GM21529 (cell line): Measurements from ENCODE around the gene KSR1.
"Not testable (repeated sequence)": the region's sequence is repeated elsewhere in the genome, so short reads cannot be mapped to it uniquely, and the experiment has no call there.

ENCODE experiments used
- ATAC-seq: cut with Tn5 transposase; IDR thresholded peaks from one replicate; pipeline ENCODE4 v1.9.1; 2021; ENCODE audit not compliant: unreplicated experiment

Gene KSR1

GRCh38 chr17:27629260-27629659 is 173.0 kb downstream of the KSR1 start:
- ATAC-seq, result not testable (repeated sequence)

- peak; percentile 67 for ATAC-seq
Measured at GRCh38 chr17:27630607-27631410, 174.6 kb downstream of the KSR1 start, which contains the start of gene LGALS9. Gene LGALS9 (plus strand): TSS chr17:27631188. CDS start chr17:27631266, 78 bp downstream.

GRCh38 chr17:27631411-27631760 is 175.1 kb downstream of the KSR1 start:
- peak; percentile 39 for ATAC-seq

GRCh38 chr17:27631897-27632725 is 175.9 kb downstream of the KSR1 start:
- no peak for ATAC-seq

GRCh38 chr17:27632766-27633165 is 176.5 kb downstream of the KSR1 start:
- not testable (repeated sequence) for ATAC-seq

- ATAC-seq, result no peak
Measured at GRCh38 chr17:27633312-27634025, 177.2 kb downstream of the KSR1 start.

GRCh38 chr17:27634026-27634335 is 177.7 kb downstream of the KSR1 start:
- no peak for ATAC-seq

GRCh38 chr17:27634776-27635175 is 178.5 kb downstream of the KSR1 start:
- ATAC-seq, result no peak

GRCh38 chr17:27635275-27635823 is 179.1 kb downstream of the KSR1 start:
- ATAC-seq, result peak; percentile 39

GRCh38 chr17:27636005-27636520 is 179.8 kb downstream of the KSR1 start:
- ATAC-seq, result not testable (repeated sequence)

- not testable (repeated sequence) for ATAC-seq
Measured at GRCh38 chr17:27637818-27638217, 181.6 kb downstream of the KSR1 start.

GRCh38 chr17:27638415-27638914 is 182.2 kb downstream of the KSR1 start:
- not testable (repeated sequence) for ATAC-seq

GRCh38 chr17:27640790-27641189 is 184.5 kb downstream of the KSR1 start:
- ATAC-seq, result no peak

GRCh38 chr17:27644586-27644985 is 188.3 kb downstream of the KSR1 start:
- ATAC-seq, result no peak

GRCh38 chr17:27645621-27646020 is 189.4 kb downstream of the KSR1 start:
- ATAC-seq, result not testable (repeated sequence)

- no peak for ATAC-seq
Measured at GRCh38 chr17:27646232-27646631, 190.0 kb downstream of the KSR1 start.

GRCh38 chr17:27647765-27648164 is 191.5 kb downstream of the KSR1 start:
- ATAC-seq, result no peak

GRCh38 chr17:27649111-27649571 is 192.9 kb downstream of the KSR1 start:
- ATAC-seq, result not testable (repeated sequence)

GRCh38 chr17:27649929-27650328 is 193.7 kb downstream of the KSR1 start:
- no peak for ATAC-seq

- ATAC-seq, result no peak
Measured at GRCh38 chr17:27650836-27651235, 194.6 kb downstream of the KSR1 start.
